ENCODE measurements around the gene ZNF519. TPM values are rescaled to one million over a fixed set of nuclear protein-coding genes. Genes with fewer than 3 reads are reported as not detected.
"Not testable (repeated sequence)": the region's sequence is repeated elsewhere in the genome, so short reads cannot be mapped to it uniquely, and the experiment has no call there.

ZNF519 gene
- total RNA-seq, 1 donor from 2014 or later: 24.2 TPM

GRCh38 chr18:14143396-14143795 is 11.2 kb upstream of the ZNF519 start:
- H3K4me3 Mint-ChIP-seq (ENCODE audit: low read depth); DNase-seq (ENCODE audit: low spot score); H3K4me1 Mint-ChIP-seq (ENCODE audit: low read depth); H3K27ac Mint-ChIP-seq; H3K27me3 Mint-ChIP-seq (ENCODE audit: low read depth); intact Hi-C loops (cut with micrococcal nuclease); H3K9me3 Mint-ChIP-seq; H3K36me3 Mint-ChIP-seq (ENCODE audit: low read depth): not testable (repeated sequence)

GRCh38 chr18:14142177-14142576 is 9.9 kb upstream of the ZNF519 start:
- H3K27ac Mint-ChIP-seq; H3K9me3 Mint-ChIP-seq; H3K4me3 Mint-ChIP-seq (ENCODE audit: low read depth); H3K36me3 Mint-ChIP-seq (ENCODE audit: low read depth); H3K27me3 Mint-ChIP-seq (ENCODE audit: low read depth); intact Hi-C loops (cut with micrococcal nuclease); DNase-seq (ENCODE audit: low spot score); H3K4me1 Mint-ChIP-seq (ENCODE audit: low read depth): not testable (repeated sequence)

GRCh38 chr18:14139583-14139982 is 7.3 kb upstream of the ZNF519 start:
- H3K4me3 Mint-ChIP-seq (ENCODE audit: low read depth); H3K4me1 Mint-ChIP-seq (ENCODE audit: low read depth); H3K27ac Mint-ChIP-seq; DNase-seq (ENCODE audit: low spot score); H3K36me3 Mint-ChIP-seq (ENCODE audit: low read depth); H3K27me3 Mint-ChIP-seq (ENCODE audit: low read depth); H3K9me3 Mint-ChIP-seq; intact Hi-C loops (cut with micrococcal nuclease): not testable (repeated sequence)

GRCh38 chr18:14137971-14138370 is 5.7 kb upstream of the ZNF519 start:
- DNase-seq (ENCODE audit: low spot score); H3K9me3 Mint-ChIP-seq; intact Hi-C loops (cut with micrococcal nuclease); H3K27ac Mint-ChIP-seq; H3K4me3 Mint-ChIP-seq (ENCODE audit: low read depth); H3K27me3 Mint-ChIP-seq (ENCODE audit: low read depth); H3K4me1 Mint-ChIP-seq (ENCODE audit: low read depth); H3K36me3 Mint-ChIP-seq (ENCODE audit: low read depth): not testable (repeated sequence)

- DNase-seq (ENCODE audit: low spot score); intact Hi-C loops (cut with micrococcal nuclease); H3K27me3 Mint-ChIP-seq (ENCODE audit: low read depth); H3K9me3 Mint-ChIP-seq: not testable (repeated sequence)
- Mint-ChIP-seq H3K36me3 (ENCODE audit: low read depth) (peaks cover 15% of the 10 kb centered on the region), H3K27ac (peak overlapping the region; percentile 85), H3K4me3 (ENCODE audit: low read depth) (peak overlapping the region; percentile 93), H3K4me1 (ENCODE audit: low read depth) (peaks cover 16% of the 10 kb centered on the region)
Measured at GRCh38 chr18:14131696-14132270, 452 bp downstream of the ZNF519 start.

- H3K36me3 Mint-ChIP-seq (ENCODE audit: low read depth): peaks cover 18% of the 10 kb centered on the region
- H3K4me3 Mint-ChIP-seq (ENCODE audit: low read depth): peak overlapping the region; percentile 70
- DNase-seq (ENCODE audit: low spot score); H3K9me3 Mint-ChIP-seq; intact Hi-C loops (cut with micrococcal nuclease); H3K27me3 Mint-ChIP-seq (ENCODE audit: low read depth); H3K27ac Mint-ChIP-seq: not testable (repeated sequence)
- peaks cover 16% of the 10 kb centered on the region for H3K4me1 Mint-ChIP-seq (ENCODE audit: low read depth)
Measured at GRCh38 chr18:14130804-14131203, 1.4 kb downstream of the ZNF519 start.

GRCh38 chr18:14124689-14125088 is 7.5 kb downstream of the ZNF519 start:
- intact Hi-C loops (cut with micrococcal nuclease): no loop called here
- Mint-ChIP-seq H3K36me3 (ENCODE audit: low read depth) (peaks cover 44% of the 10 kb centered on the region), H3K27ac (no peak overlapping the region), H3K9me3 (no peaks in the 10 kb centered on the region), H3K27me3 (ENCODE audit: low read depth) (no peaks in the 10 kb centered on the region), H3K4me3 (ENCODE audit: low read depth) (no peak overlapping the region), H3K4me1 (ENCODE audit: low read depth) (peaks cover 6% of the 10 kb centered on the region)
- DNase-seq (ENCODE audit: low spot score): no peak

- H3K36me3 Mint-ChIP-seq (ENCODE audit: low read depth): peaks cover 52% of the 10 kb centered on the region
- no peaks in the 10 kb centered on the region for H3K27me3 Mint-ChIP-seq (ENCODE audit: low read depth)
- H3K9me3 Mint-ChIP-seq: peaks cover 11% of the 10 kb centered on the region
- H3K4me1 Mint-ChIP-seq (ENCODE audit: low read depth): no peaks in the 10 kb centered on the region
- no peak for DNase-seq (ENCODE audit: low spot score)
- intact Hi-C loops (cut with micrococcal nuclease): no loop called here
- no peak overlapping the region for H3K27ac Mint-ChIP-seq
- no peak overlapping the region for H3K4me3 Mint-ChIP-seq (ENCODE audit: low read depth)
Measured at GRCh38 chr18:14122097-14122496, 10.1 kb downstream of the ZNF519 start.

- Mint-ChIP-seq H3K36me3 (ENCODE audit: low read depth) (peaks cover 59% of the 10 kb centered on the region), H3K27ac (no peak overlapping the region), H3K9me3 (peaks cover 13% of the 10 kb centered on the region), H3K4me3 (ENCODE audit: low read depth) (no peak overlapping the region), H3K27me3 (ENCODE audit: low read depth) (no peaks in the 10 kb centered on the region), H3K4me1 (ENCODE audit: low read depth) (no peaks in the 10 kb centered on the region)
- intact Hi-C loops (cut with micrococcal nuclease): no loop called here
- no peak for DNase-seq (ENCODE audit: low spot score)
Measured at GRCh38 chr18:14120926-14121325, 11.3 kb downstream of the ZNF519 start.

- DNase-seq (ENCODE audit: low spot score): no peak
- H3K27ac Mint-ChIP-seq: no peak overlapping the region
- intact Hi-C loops (cut with micrococcal nuclease): no loop called here
- no peaks in the 10 kb centered on the region for H3K27me3 Mint-ChIP-seq (ENCODE audit: low read depth)
- no peaks in the 10 kb centered on the region for H3K4me1 Mint-ChIP-seq (ENCODE audit: low read depth)
- peaks cover 28% of the 10 kb centered on the region for H3K9me3 Mint-ChIP-seq
- H3K4me3 Mint-ChIP-seq (ENCODE audit: low read depth): no peak overlapping the region
- peaks cover 63% of the 10 kb centered on the region for H3K36me3 Mint-ChIP-seq (ENCODE audit: low read depth)
Measured at GRCh38 chr18:14117606-14118005, 14.6 kb downstream of the ZNF519 start.

GRCh38 chr18:14106906-14107305 is 25.3 kb downstream of the ZNF519 start:
- Mint-ChIP-seq H3K4me3 (ENCODE audit: low read depth) (no peak overlapping the region), H3K27me3 (ENCODE audit: low read depth) (no peaks in the 10 kb centered on the region), H3K27ac (no peak overlapping the region), H3K9me3 (peaks cover 71% of the 10 kb centered on the region), H3K4me1 (ENCODE audit: low read depth) (no peaks in the 10 kb centered on the region), H3K36me3 (ENCODE audit: low read depth) (peaks cover 64% of the 10 kb centered on the region)
- DNase-seq (ENCODE audit: low spot score): no peak
- intact Hi-C loops (cut with micrococcal nuclease): no loop called here

GRCh38 chr18:14104906-14105748 is 27.1 kb downstream of the ZNF519 start:
- intact Hi-C loops (cut with micrococcal nuclease): no loop called here
- Mint-ChIP-seq H3K4me3 (ENCODE audit: low read depth) (no peak overlapping the region), H3K36me3 (ENCODE audit: low read depth) (peaks cover 70% of the 10 kb centered on the region), H3K9me3 (peaks cover 79% of the 10 kb centered on the region), H3K27me3 (ENCODE audit: low read depth) (no peaks in the 10 kb centered on the region), H3K4me1 (ENCODE audit: low read depth) (peaks cover 10% of the 10 kb centered on the region), H3K27ac (no peak overlapping the region)
- DNase-seq (ENCODE audit: low spot score): no peak

GRCh38 chr18:14104201-14104600 is 28.0 kb downstream of the ZNF519 start:
- Mint-ChIP-seq H3K27ac (no peak overlapping the region), H3K9me3 (peaks cover 80% of the 10 kb centered on the region), H3K4me1 (ENCODE audit: low read depth) (peaks cover 10% of the 10 kb centered on the region), H3K36me3 (ENCODE audit: low read depth) (peaks cover 71% of the 10 kb centered on the region), H3K27me3 (ENCODE audit: low read depth) (no peaks in the 10 kb centered on the region), H3K4me3 (ENCODE audit: low read depth) (no peak overlapping the region)
- no peak for DNase-seq (ENCODE audit: low spot score)
- intact Hi-C loops (cut with micrococcal nuclease): no loop called here

Measured in activated T-helper 2 cell treated with anti-CD3 and anti-CD28 coated beads, Interferon-gamma antibody, Interleukin-2, Interleukin-4, amounts not matched to agents 10 μg/mL and 5 μg/mL and 100 μg/mL, durations not matched to agents 14 hours and 24 hours and 36 hours (primary cell).